Fibroblast of lung (primary cell): ENCODE results near the gene TBX4. TPM values are rescaled to one million over a fixed set of nuclear protein-coding genes. Genes with fewer than 3 reads are reported as not detected.

Source experiments
- DNase-seq, 2 donors: peaks; one replicate each; pipeline versions ENCODE4 v3.0.0 to v3.0.0-alpha.2; 2010; ENCODE audit warnings: low read depth in 2 of 2
- H2AFZ ChIP-seq: 2 replicates; pipeline ENCODE4 v1.5.1; 2012; ENCODE audit warnings: low read length, control low read depth, inconsistent platforms
- H3K27ac ChIP-seq: 2 replicates; pipeline ENCODE4 v1.5.1; 2011; ENCODE audit warnings: low read length, control low read depth; ENCODE audit not compliant: insufficient read depth
- H3K27me3 ChIP-seq: 2 replicates; pipeline ENCODE4 v1.5.1; 2011; ENCODE audit warnings: mild to moderate bottlenecking, low read length; ENCODE audit not compliant: control insufficient read depth, insufficient read depth
- H3K36me3 ChIP-seq: 2 replicates; pipeline ENCODE4 v1.5.1; 2011; ENCODE audit warnings: low read length; ENCODE audit not compliant: control insufficient read depth, insufficient read depth
- H3K4me1 ChIP-seq: 2 replicates; pipeline ENCODE4 v1.5.1; 2011; ENCODE audit warnings: low read length; ENCODE audit not compliant: control insufficient read depth, insufficient read depth; ENCODE audit errors: extremely low read depth
- H3K4me2 ChIP-seq: 2 replicates; pipeline ENCODE4 v1.5.1; 2011; ENCODE audit warnings: low read length, control low read depth; ENCODE audit not compliant: insufficient read depth; ENCODE audit errors: extremely low read depth
- H3K4me3 ChIP-seq, 4 experiments: fragments of 200-600 bp in 1 of 4; sonication (generic) in 1 of 4; replicated peaks in 1 of 4; 2 replicates each; pipeline ENCODE4 v1.5.1; 2011 to 2016; ENCODE audit warnings: low read length in 4 of 4, low read depth in 3 of 4, mild to moderate bottlenecking in 3 of 4, control low read depth in 2 of 4, inconsistent platforms in 1 of 4, mixed read lengths in 1 of 4; ENCODE audit not compliant: insufficient read depth in 1 of 4; ENCODE audit errors: control extremely low read depth in 1 of 4
- H3K79me2 ChIP-seq: 2 replicates; pipeline ENCODE4 v1.5.1; 2012; ENCODE audit warnings: mild to moderate bottlenecking, low read length, inconsistent platforms; ENCODE audit not compliant: control insufficient read depth, insufficient read depth
- H3K9ac ChIP-seq: 2 replicates; pipeline ENCODE4 v1.5.1; 2011; ENCODE audit warnings: mild to moderate bottlenecking, low read length, control low read depth; ENCODE audit not compliant: insufficient read depth
- H3K9me3 ChIP-seq: 2 replicates; pipeline ENCODE4 v1.5.1; 2012; ENCODE audit warnings: low read depth, low read length; ENCODE audit not compliant: control insufficient read depth, insufficient read depth
- H4K20me1 ChIP-seq: 2 replicates; pipeline ENCODE4 v1.5.1; 2011; ENCODE audit warnings: low read length; ENCODE audit not compliant: control insufficient read depth, insufficient read depth; ENCODE audit errors: extremely low read depth
- EZH2 ChIP-seq: IDR thresholded peaks from 2 replicates; pipeline ENCODE4 v1.5.1; 2012; ENCODE audit warnings: low read length, control low read depth, mild to moderate bottlenecking; ENCODE audit errors: missing control alignments
- polyA plus RNA-seq, 2 donors: library from polyadenylated mRNA; depleted of rRNA in 1 of 2; stranded (reverse) in 1 of 2; unstranded in 1 of 2; fragments of >200 nt; gene quantifications; 2 replicates each; pipeline ENCODE4 v1.2.1, GENCODE V29; 2011 to 2012; ENCODE audit warnings: missing spikeins in 1 of 2
- total RNA-seq: library from RNA; depleted of rRNA; stranded (reverse); fragments of >200 nt; gene quantifications from 2 replicates; pipeline ENCODE4 v1.2.1, GENCODE V29; 2014
- TF ChIP-seq, protein P1 (sequence below), 2 donors: IDR thresholded peaks in 1 of 2; conservative IDR thresholded peaks in 1 of 2; 1 replicate in 1 of 2; 2 replicates in 1 of 2; pipeline ENCODE4 v1.5.1; 2011 to 2012; ENCODE audit warnings: low read length in 2 of 2, control low read depth in 1 of 2, inconsistent platforms in 1 of 2, low read depth in 1 of 2, mild to moderate bottlenecking in 1 of 2

TBX4 gene
- total and polyA plus RNA-seq, 2 donors (not counting 1 experiment from before 2014, with no cell fraction given) = 44.1 to 93.9 TPM

GRCh38 chr17:61514491-61514890 lies 62.3 kb downstream of the TBX4 start:
- no peak overlapping the region for H3K4me2 ChIP-seq
- H3K36me3 ChIP-seq = no peaks in the 10 kb centered on the region
- H4K20me1 ChIP-seq = no peaks in the 10 kb centered on the region
- no peak overlapping the region for H3K27ac ChIP-seq
- H2AFZ ChIP-seq = no peak overlapping the region
- no peaks in the 10 kb centered on the region for H3K4me1 ChIP-seq
- H3K9ac ChIP-seq = no peak overlapping the region
- no peaks in the 10 kb centered on the region for H3K27me3 ChIP-seq
- H3K9me3 ChIP-seq = no peaks in the 10 kb centered on the region
- no peak overlapping the region for H3K4me3 ChIP-seq
- no peaks in the 10 kb centered on the region for H3K79me2 ChIP-seq
- DNase-seq = no peak
- TF ChIP-seq EZH2 = no peak
- TF ChIP-seq, protein P1, sequence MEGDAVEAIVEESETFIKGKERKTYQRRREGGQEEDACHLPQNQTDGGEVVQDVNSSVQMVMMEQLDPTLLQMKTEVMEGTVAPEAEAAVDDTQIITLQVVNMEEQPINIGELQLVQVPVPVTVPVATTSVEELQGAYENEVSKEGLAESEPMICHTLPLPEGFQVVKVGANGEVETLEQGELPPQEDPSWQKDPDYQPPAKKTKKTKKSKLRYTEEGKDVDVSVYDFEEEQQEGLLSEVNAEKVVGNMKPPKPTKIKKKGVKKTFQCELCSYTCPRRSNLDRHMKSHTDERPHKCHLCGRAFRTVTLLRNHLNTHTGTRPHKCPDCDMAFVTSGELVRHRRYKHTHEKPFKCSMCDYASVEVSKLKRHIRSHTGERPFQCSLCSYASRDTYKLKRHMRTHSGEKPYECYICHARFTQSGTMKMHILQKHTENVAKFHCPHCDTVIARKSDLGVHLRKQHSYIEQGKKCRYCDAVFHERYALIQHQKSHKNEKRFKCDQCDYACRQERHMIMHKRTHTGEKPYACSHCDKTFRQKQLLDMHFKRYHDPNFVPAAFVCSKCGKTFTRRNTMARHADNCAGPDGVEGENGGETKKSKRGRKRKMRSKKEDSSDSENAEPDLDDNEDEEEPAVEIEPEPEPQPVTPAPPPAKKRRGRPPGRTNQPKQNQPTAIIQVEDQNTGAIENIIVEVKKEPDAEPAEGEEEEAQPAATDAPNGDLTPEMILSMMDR (conservative IDR thresholded peaks at IDR 0.05 in 1 of 2, IDR thresholded peaks at IDR 0.05 in 1 of 2; ENCODE audit: low read depth in 1 of 2, low read length in 2 of 2) = no peak

DNA sequence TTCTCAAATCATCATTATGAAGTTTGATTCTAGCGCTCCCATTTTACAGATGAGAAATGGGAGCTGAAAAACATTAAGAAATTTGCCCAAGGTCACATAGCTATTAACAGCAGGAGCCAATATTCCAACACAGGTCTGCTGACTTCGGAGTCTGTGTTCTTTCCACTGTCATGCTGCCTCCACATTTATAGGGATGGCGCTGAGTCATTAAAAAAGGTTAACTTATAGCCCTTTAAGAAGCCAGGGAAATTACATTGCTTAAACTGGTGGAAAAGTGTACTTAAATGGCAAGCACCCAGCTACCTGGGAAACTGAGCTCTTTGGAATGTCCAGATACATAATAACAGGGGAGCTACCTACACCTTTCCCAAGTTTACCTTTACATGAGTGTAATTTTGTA lies 65.0 kb downstream of the TBX4 start:
- Histone ChIP-seq H3K9me3 (no peaks in the 10 kb centered on the region), H3K27ac (no peak overlapping the region), H3K79me2 (no peaks in the 10 kb centered on the region), H3K4me1 (no peaks in the 10 kb centered on the region), H3K4me2 (no peak overlapping the region), H3K36me3 (no peaks in the 10 kb centered on the region), H2AFZ (no peak overlapping the region), H4K20me1 (no peaks in the 10 kb centered on the region), H3K9ac (no peak overlapping the region), H3K27me3 (no peaks in the 10 kb centered on the region), H3K4me3 (no peak overlapping the region)
- no peak for TF ChIP-seq EZH2
- TF ChIP-seq, protein P1 (conservative IDR thresholded peaks at IDR 0.05 in 1 of 2, IDR thresholded peaks at IDR 0.05 in 1 of 2; ENCODE audit: low read depth in 1 of 2, low read length in 2 of 2) = no peak
- no peak for DNase-seq

GRCh38 chr17:61517843-61518606 lies 65.8 kb downstream of the TBX4 start:
- Histone ChIP-seq H3K27ac (no peak overlapping the region), H3K4me2 (no peak overlapping the region), H3K4me1 (no peaks in the 10 kb centered on the region), H3K36me3 (no peaks in the 10 kb centered on the region), H3K79me2 (no peaks in the 10 kb centered on the region), H3K27me3 (no peaks in the 10 kb centered on the region), H2AFZ (no peak overlapping the region), H3K4me3 (no peak overlapping the region), H3K9ac (no peak overlapping the region), H3K9me3 (no peaks in the 10 kb centered on the region), H4K20me1 (no peaks in the 10 kb centered on the region)
- DNase-seq = no peak
- TF ChIP-seq, protein P1 (conservative IDR thresholded peaks at IDR 0.05 in 1 of 2, IDR thresholded peaks at IDR 0.05 in 1 of 2; ENCODE audit: low read depth in 1 of 2, low read length in 2 of 2) = no peak
- TF ChIP-seq EZH2 = no peak
